GM19463 (cell line): Measurements from ENCODE around the gene GH1.
"Not testable (repeated sequence)": the region's sequence is repeated elsewhere in the genome, so short reads cannot be mapped to it uniquely, and the experiment has no call there.

ENCODE experiments used
- ATAC-seq: cut with Tn5 transposase; IDR thresholded peaks from one replicate; pipeline ENCODE4 v1.9.1; 2021; ENCODE audit warnings: mild to moderate bottlenecking, moderate library complexity; ENCODE audit not compliant: unreplicated experiment

Gene GH1

GRCh38 chr17:63869491-63870291 is 48.9 kb downstream of the GH1 start:
- ATAC-seq: not testable (repeated sequence)
